DND-41 (cell line): ENCODE measurements around the gene C2CD3.

ENCODE experiments used
- ATAC-seq: fragments of 200-7000 bp; cut with Tn5 transposase; 3 replicates; pipeline ENCODE4 v1.9.1; 2021; ENCODE audit warnings: low read depth; ENCODE audit not compliant: insufficient read depth
- DNase-seq: peaks from one replicate; pipeline ENCODE4 v3.0.0-alpha.2; 2020
- H2AFZ ChIP-seq: 2 replicates; pipeline ENCODE4 v1.6.0; 2012; ENCODE audit warnings: low read depth, low read length
- H3K27ac ChIP-seq: 2 replicates; pipeline ENCODE4 v1.5.1; 2012; ENCODE audit warnings: low read length, inconsistent platforms
- H3K27me3 ChIP-seq: fragments of 200-600 bp; sonication (generic); 2 replicates; pipeline ENCODE4 v1.6.0; 2012; ENCODE audit warnings: low read length, mild to moderate bottlenecking, inconsistent platforms; ENCODE audit not compliant: insufficient read depth, poor library complexity
- H3K36me3 ChIP-seq: 2 replicates; pipeline ENCODE4 v1.5.1; 2012; ENCODE audit warnings: low read length, inconsistent platforms; ENCODE audit not compliant: insufficient read depth
- H3K4me1 ChIP-seq: 2 replicates; pipeline ENCODE4 v1.5.1; 2012; ENCODE audit warnings: mild to moderate bottlenecking, low read length; ENCODE audit not compliant: insufficient read depth
- H3K4me2 ChIP-seq: 2 replicates; pipeline ENCODE4 v1.6.0; 2012; ENCODE audit warnings: mild to moderate bottlenecking, moderate library complexity, low read length, inconsistent platforms; ENCODE audit not compliant: insufficient read depth
- H3K4me3 ChIP-seq, 2 experiments: fragments of 200-600 bp in 1 of 2; shearing (Covaris generic) in 1 of 2; 2 replicates each; pipeline ENCODE4 v1.5.1; 2012 to 2016; ENCODE audit warnings: inconsistent platforms in 2 of 2, low read length in 2 of 2, mild to moderate bottlenecking in 2 of 2, low read depth in 1 of 2, moderate library complexity in 1 of 2
- H3K79me2 ChIP-seq: 2 replicates; pipeline ENCODE4 v1.6.0; 2012; ENCODE audit warnings: low read length, inconsistent platforms; ENCODE audit not compliant: insufficient read depth
- H3K9ac ChIP-seq: 2 replicates; pipeline ENCODE4 v1.6.0; 2012; ENCODE audit warnings: low read depth, mild to moderate bottlenecking, inconsistent platforms, low read length, moderate library complexity
- H3K9me3 ChIP-seq: 2 replicates; pipeline ENCODE4 v1.5.1; 2012; ENCODE audit warnings: low read length, moderate library complexity, mild to moderate bottlenecking, inconsistent platforms; ENCODE audit not compliant: insufficient read depth, severe bottlenecking
- H4K20me1 ChIP-seq: 2 replicates; pipeline ENCODE4 v1.6.0; 2012; ENCODE audit warnings: low read length; ENCODE audit not compliant: insufficient read depth
- CTCF ChIP-seq: IDR thresholded peaks from 2 replicates; pipeline ENCODE4 v1.5.1; 2012; ENCODE audit warnings: borderline replicate concordance, low read length, moderate library complexity, mild to moderate bottlenecking; ENCODE audit not compliant: poor library complexity, severe bottlenecking; ENCODE audit errors: extremely low read depth
- EZH2 ChIP-seq: IDR thresholded peaks from 3 replicates; pipeline ENCODE4 v1.6.1; 2012; ENCODE audit warnings: borderline replicate concordance, low read depth, mild to moderate bottlenecking, moderate library complexity, low read length, inconsistent platforms; ENCODE audit not compliant: severe bottlenecking

Gene C2CD3

DNA sequence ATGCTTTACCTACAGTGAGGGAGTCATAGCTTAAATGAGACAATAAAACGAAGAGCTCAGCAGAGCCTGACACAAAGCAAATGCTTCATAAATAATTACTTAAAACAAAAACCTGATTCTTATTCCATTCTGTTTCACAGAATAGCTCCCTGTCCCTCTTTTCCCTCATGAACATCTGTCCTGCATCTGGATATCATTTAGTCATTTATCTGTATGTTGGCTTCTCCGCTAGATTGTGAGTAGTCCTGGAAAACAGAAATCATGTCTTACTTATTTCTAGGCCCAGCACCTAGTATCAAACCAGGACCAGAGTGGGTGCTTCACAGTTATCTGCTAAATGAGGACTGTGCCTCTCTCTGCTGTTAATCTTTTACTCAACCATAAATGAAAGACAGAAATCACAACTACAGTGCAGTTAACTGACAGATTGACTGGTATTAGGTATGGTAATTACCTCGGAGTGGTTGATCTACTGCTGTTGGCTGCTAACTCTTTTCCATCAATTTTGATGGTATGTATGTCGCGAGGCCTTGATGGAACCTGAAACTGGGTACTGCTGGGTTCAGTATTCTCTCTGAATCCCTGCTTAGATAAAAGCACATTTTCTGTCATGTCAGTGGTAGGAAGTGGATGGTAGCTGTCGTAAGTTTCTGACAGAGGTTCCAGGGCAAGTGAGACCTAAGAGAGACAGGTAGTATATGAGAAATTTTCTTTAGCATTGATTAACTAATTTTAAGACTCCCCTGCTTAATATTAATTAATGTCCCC is 31.5 kb downstream of the C2CD3 start:
- Histone ChIP-seq H3K9me3 (no peaks in the 10 kb centered on the region), H3K4me3 (no peak overlapping the region), H3K79me2 (no peaks in the 10 kb centered on the region), H3K27ac (no peak overlapping the region), H3K4me1 (no peaks in the 10 kb centered on the region), H2AFZ (no peak overlapping the region), H4K20me1 (no peaks in the 10 kb centered on the region), H3K36me3 (peaks cover 30% of the 10 kb centered on the region; the same call in 1 of the 2 replicates), H3K9ac (no peak overlapping the region), H3K4me2 (no peak overlapping the region), H3K27me3 (no peaks in the 10 kb centered on the region)
- no peak for DNase-seq
- TF ChIP-seq EZH2 = no peak
- no peak for TF ChIP-seq CTCF
- no peak for ATAC-seq

DNA sequence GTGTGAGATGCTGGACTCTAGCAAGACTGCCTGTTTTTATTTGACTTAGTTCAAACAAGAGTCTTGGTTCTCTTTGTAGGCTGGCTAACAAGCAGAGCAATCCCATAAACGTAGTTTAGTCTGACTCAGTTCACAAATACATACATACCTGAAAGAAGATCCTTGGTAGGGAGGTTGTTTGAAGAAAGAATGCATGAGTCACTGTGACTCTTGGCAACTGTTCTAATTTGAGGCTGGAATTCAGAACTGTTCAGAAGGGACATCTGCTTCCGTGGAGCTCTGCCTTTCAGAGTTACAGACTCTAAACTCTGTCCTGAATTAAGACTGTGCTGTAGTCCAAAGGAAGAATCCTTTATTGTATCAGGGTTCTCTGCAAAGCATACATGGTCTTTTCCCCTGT is 32.2 kb downstream of the C2CD3 start:
- H3K27ac ChIP-seq = no peak overlapping the region
- no peaks in the 10 kb centered on the region for H3K27me3 ChIP-seq
- no peaks in the 10 kb centered on the region for H3K79me2 ChIP-seq
- H3K4me2 ChIP-seq = no peak overlapping the region
- H4K20me1 ChIP-seq = no peaks in the 10 kb centered on the region
- ATAC-seq (no peak), DNase-seq (no peak)
- TF ChIP-seq CTCF (no peak), EZH2 (no peak)
- no peaks in the 10 kb centered on the region for H3K9me3 ChIP-seq
- H3K9ac ChIP-seq = no peak overlapping the region
- no peaks in the 10 kb centered on the region for H3K4me1 ChIP-seq
- H3K36me3 ChIP-seq = peaks cover 36% of the 10 kb centered on the region; the same call in 1 of the 2 replicates
- no peak overlapping the region for H2AFZ ChIP-seq
- H3K4me3 ChIP-seq = no peak overlapping the region

DNA sequence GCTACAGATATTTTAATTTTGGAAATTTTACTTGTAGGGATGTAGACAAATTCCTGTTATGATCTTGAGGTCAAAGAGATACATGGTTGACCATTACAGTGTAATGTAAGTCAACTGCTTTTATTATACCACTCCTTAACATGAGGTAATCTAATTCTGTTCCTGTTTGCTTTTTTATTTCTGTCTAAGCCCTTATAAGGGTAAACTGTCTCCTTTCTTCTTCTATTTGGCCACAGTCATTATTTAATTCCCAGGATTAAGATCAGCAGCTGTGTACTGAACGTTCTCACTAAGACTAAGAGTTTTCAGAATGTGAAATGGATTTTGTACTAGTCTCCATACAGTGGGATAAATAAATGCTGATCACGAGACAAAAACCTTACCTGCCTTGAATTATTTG is 32.8 kb downstream of the C2CD3 start:
- Histone ChIP-seq H3K4me3 (no peak overlapping the region), H3K4me1 (no peaks in the 10 kb centered on the region), H3K79me2 (no peaks in the 10 kb centered on the region), H3K27me3 (no peaks in the 10 kb centered on the region), H3K4me2 (no peak overlapping the region), H2AFZ (no peak overlapping the region), H4K20me1 (no peaks in the 10 kb centered on the region), H3K27ac (no peak overlapping the region), H3K36me3 (peaks cover 42% of the 10 kb centered on the region), H3K9me3 (no peaks in the 10 kb centered on the region), H3K9ac (no peak overlapping the region)
- no peak for ATAC-seq
- no peak for DNase-seq
- TF ChIP-seq EZH2 (no peak), CTCF (no peak)
